HG03469 (cell line): Measurements from ENCODE around the gene TEX2.

Experiments used
- ATAC-seq: cut with Tn5 transposase; IDR thresholded peaks from one replicate; pipeline ENCODE4 v1.9.1; 2021; ENCODE audit warnings: mild to moderate bottlenecking, moderate library complexity, moderate number of reproducible peaks; ENCODE audit not compliant: unreplicated experiment

The TEX2 gene

GRCh38 chr17:64147110-64148016 lies 115.7 kb downstream of the TEX2 start:
- ATAC-seq = no peak

- ATAC-seq = no peak
Observed at GRCh38 chr17:64146418-64147109, 116.5 kb downstream of the TEX2 start.

- ATAC-seq = peak; percentile 93
Observed at GRCh38 chr17:64145751-64146417, 117.2 kb downstream of the TEX2 start.

GRCh38 chr17:64145375-64145750 lies 117.7 kb downstream of the TEX2 start:
- ATAC-seq = no peak

GRCh38 chr17:64139542-64139941 lies 123.5 kb downstream of the TEX2 start:
- ATAC-seq = no peak

- no peak for ATAC-seq
Observed at GRCh38 chr17:64138441-64138840, 124.6 kb downstream of the TEX2 start.

- no peak for ATAC-seq
Observed at GRCh38 chr17:64135000-64135399, 128.1 kb downstream of the TEX2 start.

GRCh38 chr17:64134216-64134970 lies 128.7 kb downstream of the TEX2 start:
- ATAC-seq = no peak

- no peak for ATAC-seq
Observed at GRCh38 chr17:64133546-64134215, 129.4 kb downstream of the TEX2 start.

GRCh38 chr17:64131606-64132270 lies 131.3 kb downstream of the TEX2 start:
- no peak for ATAC-seq

- ATAC-seq = no peak
Observed at GRCh38 chr17:64130559-64131001, 132.5 kb downstream of the TEX2 start.

- ATAC-seq = peak; percentile 63
Observed at GRCh38 chr17:64129765-64130558, 133.1 kb downstream of the TEX2 start, which contains the start of gene ERN1. Gene ERN1, minus strand, starts transcription at chr17:64130144. Its CDS starts 115 bp downstream, at chr17:64130029.

- no peak for ATAC-seq
Observed at GRCh38 chr17:64129515-64129764, 133.6 kb downstream of the TEX2 start.

- no peak for ATAC-seq
Observed at GRCh38 chr17:64128787-64129514, 134.1 kb downstream of the TEX2 start.

- ATAC-seq = no peak
Observed at GRCh38 chr17:64126918-64127317, 136.1 kb downstream of the TEX2 start.

GRCh38 chr17:64125937-64126336 lies 137.1 kb downstream of the TEX2 start:
- ATAC-seq = no peak

- no peak for ATAC-seq
Observed at GRCh38 chr17:64124609-64125008, 138.5 kb downstream of the TEX2 start.

- no peak for ATAC-seq
Observed at GRCh38 chr17:64123114-64123513, 139.9 kb downstream of the TEX2 start.
